Activated CD4-positive, alpha-beta T cell treated with anti-CD3 and anti-CD28 coated beads, Interleukin-2, amount 50 U/mL, for 24 hours (primary cell): ENCODE data around the gene FLII.
"Not testable (repeated sequence)": the region's sequence is repeated elsewhere in the genome, so short reads cannot be mapped to it uniquely, and the experiment has no call there.

Experiments
- DNase-seq, 2 donors: peaks; one replicate each; pipeline ENCODE4 v3.0.0-alpha.2; 2020; ENCODE audit warnings: low read depth in 1 of 2, low spot score in 1 of 2

FLII gene

DNA sequence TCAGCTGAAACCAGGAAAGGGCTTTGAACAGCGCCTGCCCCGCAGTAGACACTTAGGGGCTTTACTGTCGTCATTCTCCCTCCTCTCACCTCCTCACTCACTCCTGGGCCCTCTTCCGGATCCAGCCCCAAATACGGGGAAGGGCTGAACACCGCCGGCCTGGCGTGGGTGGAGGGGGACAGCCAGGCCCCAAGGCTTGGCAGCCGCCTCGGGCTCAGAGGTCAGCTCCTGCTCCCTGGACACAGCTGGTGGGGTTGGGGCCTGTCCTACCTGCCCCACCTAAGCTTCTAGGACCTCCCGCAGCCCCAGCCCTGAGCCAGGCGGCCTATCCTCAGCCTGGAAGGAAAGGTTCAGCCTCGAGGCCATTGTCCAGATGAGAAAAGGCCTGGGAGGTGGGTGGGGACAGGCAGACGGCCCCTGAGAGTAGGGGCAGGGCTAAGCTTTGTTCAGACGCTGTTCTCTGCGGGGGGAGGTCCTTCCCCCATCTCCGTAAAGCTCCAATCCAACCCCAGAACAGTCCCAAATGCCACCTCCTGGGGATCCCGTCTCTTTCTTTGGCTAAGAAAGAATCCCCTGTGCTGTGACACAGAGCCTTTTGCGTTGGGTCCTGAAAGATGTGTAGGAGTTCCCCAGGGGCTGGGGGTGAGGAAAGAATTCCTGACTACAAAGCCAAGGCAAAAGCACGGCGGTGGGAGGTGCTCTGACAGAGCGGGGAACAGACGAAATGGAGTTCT is 34.0 kb downstream of the FLII start:
- no peak for DNase-seq

- no peak for DNase-seq
Observed at GRCh38 chr17:18224053-18224386, 34.5 kb downstream of the FLII start.

- no peak for DNase-seq
Observed at GRCh38 chr17:18218756-18219415, 39.7 kb downstream of the FLII start.

DNA sequence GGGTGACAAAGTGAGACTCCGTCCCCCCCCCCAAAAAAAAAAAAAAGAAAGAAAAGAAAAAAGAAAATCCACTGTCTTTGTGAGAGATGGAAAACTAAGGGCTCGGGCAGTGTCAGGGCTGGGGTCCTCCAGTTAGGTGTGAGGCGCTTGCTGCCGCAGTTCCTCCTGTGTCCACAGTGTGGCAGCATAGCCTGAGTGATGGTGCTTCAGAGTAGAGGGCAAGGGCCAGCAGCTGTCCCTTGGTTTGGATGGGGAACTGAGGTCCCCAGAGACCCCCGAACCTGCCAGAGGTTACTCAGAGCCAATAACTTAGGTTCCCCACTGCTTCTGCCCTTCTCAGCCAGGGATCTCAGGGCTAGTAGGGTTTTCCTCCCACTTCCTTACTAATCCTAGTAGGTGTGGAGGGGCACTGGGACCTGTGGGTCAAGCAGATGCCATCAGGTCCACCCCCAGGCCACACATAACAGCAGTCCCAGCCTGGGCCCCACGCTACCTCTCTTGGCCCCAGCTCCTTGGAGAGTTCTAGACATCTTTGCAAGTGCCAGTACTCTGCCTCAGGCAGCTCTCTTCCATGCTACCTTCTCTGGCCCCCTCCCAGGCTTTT is 41.0 kb downstream of the FLII start:
- peak; percentile 50 to 53 for DNase-seq

DNA sequence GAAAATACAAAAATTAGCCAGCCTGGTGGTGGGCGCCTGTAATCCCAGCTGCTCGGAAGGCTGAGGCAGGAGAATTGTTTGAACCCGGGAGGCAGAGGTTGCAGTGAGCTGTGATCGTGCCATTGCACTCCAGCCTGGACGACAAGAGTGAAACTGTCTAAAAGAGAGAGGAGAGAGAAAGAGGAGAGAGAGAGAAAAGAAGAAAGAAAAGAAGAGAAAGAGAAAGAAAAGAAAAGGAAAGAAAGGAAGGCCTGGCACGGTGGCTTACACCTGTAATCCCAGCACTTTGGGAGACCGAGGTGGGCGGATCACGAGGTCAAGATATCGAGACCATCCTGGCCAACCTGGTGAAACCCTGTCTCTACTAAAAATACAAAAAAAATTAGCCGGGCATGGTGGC is 41.6 kb downstream of the FLII start:
- DNase-seq, result not testable (repeated sequence)

- DNase-seq, result no peak
Observed at GRCh38 chr17:18213666-18214270, 44.8 kb downstream of the FLII start.

GRCh38 chr17:18208092-18208491 is 50.4 kb downstream of the FLII start:
- DNase-seq, result no peak

GRCh38 chr17:18206962-18207361 is 51.6 kb downstream of the FLII start:
- DNase-seq, result no peak

GRCh38 chr17:18205861-18206260 is 52.7 kb downstream of the FLII start:
- no peak for DNase-seq

DNA sequence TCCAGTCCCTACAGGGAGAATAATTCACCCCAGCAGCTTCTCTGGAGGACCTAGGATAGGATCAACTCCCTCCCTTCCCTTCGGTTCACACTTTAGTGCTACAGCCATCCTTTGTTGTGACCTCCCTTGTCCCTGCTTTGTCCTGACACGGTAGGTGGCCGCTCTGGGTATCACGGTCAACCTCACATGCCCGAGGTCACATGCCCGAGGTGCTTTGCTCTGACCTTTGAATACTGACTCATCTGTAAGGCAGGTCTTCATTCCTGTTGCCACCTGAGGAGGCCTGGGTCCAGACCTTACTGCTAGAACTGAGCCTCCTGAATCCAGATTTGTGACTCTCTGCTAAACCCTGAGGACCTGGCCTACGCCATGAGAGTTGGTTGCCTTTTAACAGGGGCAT is 55.2 kb downstream of the FLII start:
- no peak for DNase-seq

- DNase-seq, result no peak
Observed at GRCh38 chr17:18201108-18201507, 57.4 kb downstream of the FLII start.

- no peak for DNase-seq
Observed at GRCh38 chr17:18198530-18198929, 60.0 kb downstream of the FLII start.

GRCh38 chr17:18197535-18198194 is 60.9 kb downstream of the FLII start:
- no peak for DNase-seq

GRCh38 chr17:18195246-18195645 is 63.3 kb downstream of the FLII start:
- no peak for DNase-seq
